KMS-11 (cell line): ENCODE results near the gene CMSS1.

ENCODE experiments used
- H2AFZ ChIP-seq: fragments of 200-600 bp; sonication (generic); 2 replicates; pipeline ENCODE4 v1.6.1; 2016; ENCODE audit warnings: antibody characterized with exemption, mixed run types, low read depth
- H3K27ac ChIP-seq: fragments of 200-600 bp; sonication (generic); 2 replicates; pipeline ENCODE4 v1.6.1; 2016; ENCODE audit warnings: mild to moderate bottlenecking, mixed run types
- H3K27me3 ChIP-seq: fragments of 200-600 bp; sonication (generic); 2 replicates; pipeline ENCODE4 v1.6.1; 2017; ENCODE audit warnings: mild to moderate bottlenecking, low read depth, mixed run types, moderate library complexity; ENCODE audit not compliant: insufficient read depth
- H3K36me3 ChIP-seq: fragments of 200-600 bp; sonication (generic); 2 replicates; pipeline ENCODE4 v1.6.1; 2017; ENCODE audit warnings: mild to moderate bottlenecking, mixed run types; ENCODE audit not compliant: insufficient read depth
- H3K4me1 ChIP-seq: fragments of 200-600 bp; sonication (generic); 2 replicates; pipeline ENCODE4 v1.6.1; 2016; ENCODE audit warnings: mild to moderate bottlenecking, low read depth, mixed run types; ENCODE audit not compliant: poor library complexity, severe bottlenecking
- H3K4me2 ChIP-seq: fragments of 200-600 bp; sonication (generic); 2 replicates; pipeline ENCODE4 v1.7.0; 2016; ENCODE audit warnings: mild to moderate bottlenecking, mixed run types
- H3K4me3 ChIP-seq: fragments of 200-600 bp; sonication (generic); IDR thresholded peaks from 2 replicates; pipeline ENCODE4 v1.6.1; 2017; ENCODE audit warnings: low read depth, low read length, mixed read lengths; ENCODE audit not compliant: insufficient read depth
- H3K79me2 ChIP-seq: fragments of 200-600 bp; sonication (generic); 2 replicates; pipeline ENCODE4 v1.6.1; 2016; ENCODE audit warnings: low read depth, mixed run types; ENCODE audit not compliant: insufficient read depth
- H3K9ac ChIP-seq: fragments of 200-600 bp; sonication (generic); 2 replicates; pipeline ENCODE4 v1.6.1; 2016; ENCODE audit warnings: mild to moderate bottlenecking, mixed run types
- H4K20me1 ChIP-seq: fragments of 200-600 bp; sonication (generic); 2 replicates; pipeline ENCODE4 v1.6.1; 2016; ENCODE audit warnings: mild to moderate bottlenecking, mixed run types; ENCODE audit not compliant: insufficient read depth
- CTCF ChIP-seq: fragments of 200-600 bp; sonication (generic); conservative IDR thresholded peaks from 2 replicates; pipeline ENCODE4 v1.6.1; 2017; ENCODE audit warnings: low read depth, mild to moderate bottlenecking, antibody characterized with exemption, low read length, moderate library complexity, mixed read lengths

CMSS1 gene

GRCh38 chr3:100113723-100114412, 296.2 kb downstream of the CMSS1 start:
- no peak overlapping the region for H2AFZ ChIP-seq
- no peak overlapping the region for H3K4me2 ChIP-seq
- no peaks in the 10 kb centered on the region for H3K27me3 ChIP-seq

GRCh38 chr3:100114413-100115030, 296.9 kb downstream of the CMSS1 start, which contains the start of gene FILIP1L:
TSS of gene FILIP1L (minus strand) at chr3:100114501.
- Histone ChIP-seq H3K36me3 (no peaks in the 10 kb centered on the region), H3K9ac (no peak within 1 kb of the TSS), H3K4me3 (no peak within 1 kb of the TSS), H2AFZ (no peak within 1 kb of the TSS), H3K4me2 (no peak within 1 kb of the TSS), H3K79me2 (no peaks in the 10 kb centered on the region), H3K27me3 (no peaks in the 10 kb centered on the region), H3K4me1 (no peaks in the 10 kb centered on the region), H3K27ac (no peak within 1 kb of the TSS), H4K20me1 (no peaks in the 10 kb centered on the region)
- TF ChIP-seq CTCF, result no peak

More at GRCh38 chr3:100113723-100114412, 296.2 kb downstream of the CMSS1 start:
- H3K4me1 ChIP-seq, result no peaks in the 10 kb centered on the region
- no peak overlapping the region for H3K9ac ChIP-seq
- no peaks in the 10 kb centered on the region for H4K20me1 ChIP-seq
- H3K4me3 ChIP-seq, result no peak overlapping the region
- H3K79me2 ChIP-seq, result no peaks in the 10 kb centered on the region
- TF ChIP-seq CTCF, result no peak
- H3K27ac ChIP-seq, result no peak overlapping the region
- H3K36me3 ChIP-seq, result no peaks in the 10 kb centered on the region

- Histone ChIP-seq H3K79me2 (no peaks in the 10 kb centered on the region), H2AFZ (no peak overlapping the region), H3K4me1 (no peaks in the 10 kb centered on the region), H3K4me2 (no peak overlapping the region), H3K36me3 (no peaks in the 10 kb centered on the region), H3K27me3 (no peaks in the 10 kb centered on the region), H3K27ac (no peak overlapping the region), H3K9ac (no peak overlapping the region), H3K4me3 (no peak overlapping the region), H4K20me1 (no peaks in the 10 kb centered on the region)
- no peak for TF ChIP-seq CTCF
Measured at GRCh38 chr3:100117093-100117492, 299.4 kb downstream of the CMSS1 start.

- Histone ChIP-seq H3K27me3 (no peaks in the 10 kb centered on the region), H3K4me3 (no peak overlapping the region), H2AFZ (no peak overlapping the region), H3K79me2 (no peaks in the 10 kb centered on the region), H3K4me1 (peaks cover under 1% of the 10 kb centered on the region), H3K9ac (no peak overlapping the region), H3K4me2 (no peak overlapping the region), H4K20me1 (no peaks in the 10 kb centered on the region), H3K36me3 (no peaks in the 10 kb centered on the region), H3K27ac (no peak overlapping the region)
- TF ChIP-seq CTCF, result no peak
Measured at GRCh38 chr3:100120012-100120411, 302.4 kb downstream of the CMSS1 start.
